GM12878 (cell line): ENCODE data around the gene PREP. TPM values are rescaled to one million over a fixed set of nuclear protein-coding genes. Genes with fewer than 3 reads are reported as not detected.

Experiments used
- ATAC-seq: fragments of 200-7000 bp; cut with Tn5 transposase; 3 replicates; pipeline ENCODE4 v1.9.1; 2020; ENCODE audit warnings: mild to moderate bottlenecking, moderate library complexity
- BruUV-seq: library from RNA; stranded (reverse); fragments of 400-500 nt; replicated peaks from 2 replicates; lab custom pipeline; 2021; lab: Mats Ljungman, UMichigan
- CTCF ChIA-PET: fragments of 300-600 bp; sonication (Branson Sonifier 250); formaldehyde crosslinking; extraction: SDS; loops from one replicate; lab custom pipeline; 2021; ENCODE audit warnings: inconsistent platforms; lab: Yijun Ruan, JAX
- POLR2A ChIA-PET: fragments of 350-600 bp; formaldehyde crosslinking; extraction: SDS; loops from one replicate; lab custom pipeline; 2021; ENCODE audit warnings: inconsistent platforms; lab: Charles Lee
- RAD21 ChIA-PET: fragments of 300-600 bp; sonication (Branson Sonifier 250); formaldehyde crosslinking; loops from one replicate; lab custom pipeline; 2023; ENCODE audit warnings: antibody characterized with exemption; ENCODE audit not compliant: unreplicated experiment; lab: Charles Lee
- SMC1A ChIA-PET: fragments of 300-600 bp; sonication (Branson Sonifier 250); formaldehyde crosslinking; loops from one replicate; lab custom pipeline; 2023; ENCODE audit not compliant: unreplicated experiment, uncharacterized antibody; lab: Charles Lee
- DNase-seq: peaks from one replicate; pipeline ENCODE4 v3.0.0-alpha.2; 2011; ENCODE audit warnings: low read depth, low spot score
- FAIRE-seq: peaks from 3 replicates; lab custom pipeline; 2011; peaks lifted over from hg19 to GRCh38; lab: Jason Lieb, UNC
- H2AFZ ChIP-seq: 2 replicates; pipeline ENCODE4 v1.6.0; 2011; ENCODE audit warnings: low read depth, low read length, control low read depth; ENCODE audit not compliant: control insufficient read depth
- H3K27ac ChIP-seq: 2 replicates; pipeline ENCODE4 v1.5.1; 2011; ENCODE audit warnings: control low read depth; ENCODE audit not compliant: control insufficient read depth, insufficient read depth
- H3K27me3 ChIP-seq, 2 experiments: replicated peaks in 1 of 2; 2 replicates each; pipeline versions ENCODE4 v1.6.0 to v1.6.1; 2011; ENCODE audit warnings: low read length in 1 of 2; ENCODE audit not compliant: control insufficient read depth in 2 of 2, insufficient read depth in 2 of 2
- H3K36me3 ChIP-seq, 2 experiments: 2 replicates each; pipeline ENCODE4 v1.5.1; 2011; ENCODE audit warnings: low read length in 1 of 2; ENCODE audit not compliant: control insufficient read depth in 2 of 2, insufficient read depth in 2 of 2
- H3K4me1 ChIP-seq: 2 replicates; pipeline ENCODE4 v1.6.1; 2011; ENCODE audit warnings: mild to moderate bottlenecking, low read length, moderate library complexity, mixed read lengths; ENCODE audit not compliant: control insufficient read depth, insufficient read depth
- H3K4me2 ChIP-seq: 2 replicates; pipeline ENCODE4 v1.6.0; 2011; ENCODE audit warnings: control low read depth; ENCODE audit not compliant: control insufficient read depth, insufficient read depth
- H3K4me3 ChIP-seq: fragments of 200-600 bp; sonication (generic); 2 replicates; pipeline ENCODE4 v1.5.1; 2016
- H3K79me2 ChIP-seq: 2 replicates; pipeline ENCODE4 v1.6.0; 2011; ENCODE audit warnings: low read length; ENCODE audit not compliant: control insufficient read depth, insufficient read depth
- H3K9ac ChIP-seq: 2 replicates; pipeline ENCODE4 v1.8.0; 2011; ENCODE audit warnings: low read length, control low read depth, mixed read lengths; ENCODE audit not compliant: control insufficient read depth, insufficient read depth
- H3K9me3 ChIP-seq: replicated peaks from 3 replicates; pipeline ENCODE4 v1.5.1; 2011; ENCODE audit warnings: mild to moderate bottlenecking, low read length; ENCODE audit not compliant: control insufficient read depth, insufficient read depth
- H4K20me1 ChIP-seq: 2 replicates; pipeline ENCODE4 v1.6.0; 2011; ENCODE audit not compliant: control insufficient read depth, insufficient read depth
- ATF2 ChIP-seq: IDR thresholded peaks from 2 replicates; pipeline ENCODE4 v1.6.1; 2012; ENCODE audit warnings: low read length, inconsistent platforms
- EED ChIP-seq: sonication (generic); IDR thresholded peaks from 2 replicates; pipeline ENCODE4 v1.6.1; 2016; ENCODE audit warnings: antibody characterized with exemption, low read depth
- FOXK2 ChIP-seq: fragments of 450-650 bp; IDR thresholded peaks from 2 replicates; pipeline ENCODE4 v1.6.1; 2017; ENCODE audit warnings: mild to moderate bottlenecking, moderate library complexity
- FOXM1 ChIP-seq: IDR thresholded peaks from 2 replicates; pipeline ENCODE4 v1.6.1; 2012; ENCODE audit warnings: low read depth, mild to moderate bottlenecking, inconsistent platforms, low read length, moderate library complexity
- JUND ChIP-seq: IDR thresholded peaks from 2 replicates; pipeline ENCODE4 v1.6.1; 2012; ENCODE audit warnings: low read depth, mild to moderate bottlenecking, low read length, improper control_type of control experiment, moderate library complexity
- KAT2A ChIP-seq: conservative IDR thresholded peaks from 2 replicates; pipeline ENCODE4 v1.6.1; 2011; ENCODE audit warnings: low read depth, low read length; ENCODE audit not compliant: control insufficient read depth
- KLF5 ChIP-seq: fragments of 450-650 bp; IDR thresholded peaks from 2 replicates; pipeline ENCODE4 v1.6.1; 2014; ENCODE audit warnings: mild to moderate bottlenecking; ENCODE audit not compliant: partially characterized antibody
- NR2C2 ChIP-seq: IDR thresholded peaks from 2 replicates; pipeline ENCODE4 v1.6.1; 2011; ENCODE audit warnings: borderline replicate concordance, low read depth; ENCODE audit not compliant: control insufficient read depth, insufficient read length
- POLR2A ChIP-seq: IDR thresholded peaks from 2 replicates; pipeline ENCODE4 v1.6.1; 2011; ENCODE audit warnings: low read depth, mild to moderate bottlenecking, low read length
- SMAD5 ChIP-seq: IDR thresholded peaks from 2 replicates; pipeline ENCODE4 v1.6.1; 2016; ENCODE audit warnings: antibody characterized with exemption, low read depth
- SP1 ChIP-seq: IDR thresholded peaks from one replicate; pipeline ENCODE4 v1.6.1; 2011; ENCODE audit warnings: low read depth, low read length
- STAT1 ChIP-seq: fragments of 450-650 bp; conservative IDR thresholded peaks from 2 replicates; pipeline ENCODE4 v1.6.1; 2014; ENCODE audit warnings: antibody characterized with exemption, mild to moderate bottlenecking
- TCF3 ChIP-seq: IDR thresholded peaks from 2 replicates; pipeline ENCODE4 v1.6.1; 2012; ENCODE audit warnings: low read depth, mild to moderate bottlenecking, low read length, borderline replicate concordance; ENCODE audit not compliant: insufficient read depth
- YBX1 ChIP-seq: fragments of 450-650 bp; IDR thresholded peaks from 2 replicates; pipeline ENCODE4 v1.6.1; 2016; ENCODE audit warnings: antibody characterized with exemption
- ZNF384 ChIP-seq: IDR thresholded peaks from 2 replicates; pipeline ENCODE4 v1.6.1; 2012; ENCODE audit warnings: low read depth, mild to moderate bottlenecking, low read length, improper control_type of control experiment, borderline replicate concordance
- in situ Hi-C: fragments of 300-500 bp; cut with MboI; formaldehyde crosslinking; loops from 9 replicates; pipeline ENCODE4 v1.14.3; 2018; ENCODE audit warnings: mixed read lengths
- intact Hi-C: fragments of 100-400 bp; cut with micrococcal nuclease; formaldehyde crosslinking; loops from one replicate; pipeline ENCODE4 v1.14.2; 2022; ENCODE audit not compliant: unreplicated experiment
- polyA plus RNA-seq, 11 experiments: library from polyadenylated mRNA; depleted of rRNA in 4 of 11; unstranded in 6 of 11; stranded (reverse) in 5 of 11; fragments of >200 nt; fragmentation: Nextera tagmentation in 4 of 11; fragmentation: Illumina TruSeq in 1 of 11; extraction: Ambion mirVana in 4 of 11; extraction: Trizol in 1 of 11; gene quantifications; 1 replicate in 1 of 11; 2 replicates in 10 of 11; pipeline versions ENCODE4 v1.2.1 to v1.2.3, GENCODE V29; 2011 to 2016; ENCODE audit warnings: inconsistent platforms in 2 of 11, missing spikeins in 2 of 11, low read depth in 1 of 11
- total RNA-seq, 4 experiments: library from RNA; depleted of rRNA in 3 of 4; stranded (reverse); fragments of >200 nt in 3 of 4; fragmentation: Illumina TruSeq in 1 of 4; extraction: Trizol in 1 of 4; gene quantifications; 2 replicates each; pipeline versions ENCODE4 v1.2.1 to v1.2.3, GENCODE V29; 2013 to 2021
- TF ChIP-seq, protein P1 (sequence below): fragments of 450-650 bp; IDR thresholded peaks from 2 replicates; pipeline ENCODE4 v1.6.1; 2016; ENCODE audit warnings: mild to moderate bottlenecking

PREP gene
- total and polyA plus RNA-seq, 10 of the 15 experiments (the other 5 are each of a cell fraction or from before 2014, with no cell fraction given), result 6.5 to 33.6 (median 18.1) TPM

GRCh38 chr6:105257340-105257739 is 145.5 kb downstream of the PREP start:
- no TSS peak for BruUV-seq
- intact Hi-C loops (no loop called here), in situ Hi-C loops (no loop called here)
- Histone ChIP-seq H3K36me3 (no peaks in the 10 kb centered on the region), H3K9me3 (no peaks in the 10 kb centered on the region), H3K27ac (no peak overlapping the region), H4K20me1 (no peaks in the 10 kb centered on the region), H3K79me2 (no peaks in the 10 kb centered on the region), H3K4me3 (no peak overlapping the region), H3K4me1 (no peaks in the 10 kb centered on the region), H3K4me2 (no peak overlapping the region), H3K27me3 (no peaks in the 10 kb centered on the region)
- ChIA-PET CTCF (interaction anchor here (0.7 kb wide), 1 partner anchor 1816 kb away, joined by 3 read pairs; no protein-coding TSS in a partner anchor), RAD21 (no interaction called here), POLR2A (no interaction called here)
- FAIRE-seq, result no peak
- no peak for DNase-seq
- no peak for ATAC-seq
- no peak for TF ChIP-seq ATF2
- no peak for TF ChIP-seq NR2C2
- no peak for TF ChIP-seq POLR2A
- no peak for TF ChIP-seq TCF3
- TF ChIP-seq FOXK2, result no peak
- TF ChIP-seq SMAD5, result no peak
- TF ChIP-seq EED, result no peak
- TF ChIP-seq, protein P1, sequence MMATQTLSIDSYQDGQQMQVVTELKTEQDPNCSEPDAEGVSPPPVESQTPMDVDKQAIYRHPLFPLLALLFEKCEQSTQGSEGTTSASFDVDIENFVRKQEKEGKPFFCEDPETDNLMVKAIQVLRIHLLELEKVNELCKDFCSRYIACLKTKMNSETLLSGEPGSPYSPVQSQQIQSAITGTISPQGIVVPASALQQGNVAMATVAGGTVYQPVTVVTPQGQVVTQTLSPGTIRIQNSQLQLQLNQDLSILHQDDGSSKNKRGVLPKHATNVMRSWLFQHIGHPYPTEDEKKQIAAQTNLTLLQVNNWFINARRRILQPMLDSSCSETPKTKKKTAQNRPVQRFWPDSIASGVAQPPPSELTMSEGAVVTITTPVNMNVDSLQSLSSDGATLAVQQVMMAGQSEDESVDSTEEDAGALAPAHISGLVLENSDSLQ, result no peak
- no peak for TF ChIP-seq STAT1
- no peak for TF ChIP-seq SP1
- TF ChIP-seq KLF5, result no peak
- no peak for TF ChIP-seq YBX1
- TF ChIP-seq JUND, result no peak
- no peak for TF ChIP-seq FOXM1
- no peak for TF ChIP-seq ZNF384
- no peak for TF ChIP-seq KAT2A
- TF ChIP-seq, all 136 proteins: peak for 0
- Histone ChIP-seq H3K9ac (no peak overlapping the region), H2AFZ (no peak overlapping the region)
- SMC1A ChIA-PET, result interaction anchor here (0.7 kb wide), 1 partner anchor 9 kb away, joined by 3 read pairs; no protein-coding TSS in a partner anchor
